H9 (cell line): ENCODE results near the gene COMT. TPM values are rescaled to one million over a fixed set of nuclear protein-coding genes. Genes with fewer than 3 reads are reported as not detected.

Source experiments
- DNase-seq: peaks from one replicate; pipeline ENCODE4 v3.0.0-alpha.2; 2017
- H2AFZ ChIP-seq: one replicate; pipeline ENCODE4 v1.6.1; 2013; ENCODE audit warnings: mild to moderate bottlenecking, low read length, control low read depth, moderate library complexity
- H2AK5ac ChIP-seq: 2 replicates; pipeline ENCODE4 v1.6.1; 2013; ENCODE audit warnings: low read length, control low read depth, mixed read lengths; ENCODE audit not compliant: insufficient read length
- H2BK120ac ChIP-seq: one replicate; pipeline ENCODE4 v1.6.1; 2013; ENCODE audit warnings: low read depth, mild to moderate bottlenecking, low read length, control low read depth, inconsistent platforms; ENCODE audit not compliant: poor library complexity, severe bottlenecking
- H2BK12ac ChIP-seq: 2 replicates; pipeline ENCODE4 v1.6.1; 2013; ENCODE audit warnings: low read length, control low read depth, mixed read lengths, low read depth; ENCODE audit not compliant: insufficient read length
- H2BK15ac ChIP-seq: 2 replicates; pipeline ENCODE4 v1.6.1; 2013; ENCODE audit warnings: low read depth, low read length, control low read depth
- H2BK20ac ChIP-seq: one replicate; pipeline ENCODE4 v1.6.1; 2013; ENCODE audit warnings: low read depth, mild to moderate bottlenecking, low read length, control low read depth, inconsistent platforms; ENCODE audit not compliant: poor library complexity, severe bottlenecking
- H2BK5ac ChIP-seq: 2 replicates; pipeline ENCODE4 v1.6.1; 2013; ENCODE audit warnings: low read length, control low read depth, mixed read lengths; ENCODE audit not compliant: insufficient read length
- H3K14ac ChIP-seq: 2 replicates; pipeline ENCODE4 v1.6.1; 2013; ENCODE audit warnings: low read length, control low read depth; ENCODE audit not compliant: insufficient read depth
- H3K18ac ChIP-seq: 2 replicates; pipeline ENCODE4 v1.6.1; 2013; ENCODE audit warnings: low read depth, mild to moderate bottlenecking, mixed read lengths, low read length, control low read depth; ENCODE audit not compliant: insufficient read length
- H3K23ac ChIP-seq: 2 replicates; pipeline ENCODE4 v1.6.1; 2013; ENCODE audit warnings: low read length, control low read depth, mixed read lengths, low read depth; ENCODE audit not compliant: insufficient read length
- H3K23me2 ChIP-seq: 2 replicates; pipeline ENCODE4 v1.6.1; 2013; ENCODE audit warnings: low read depth, mild to moderate bottlenecking, mixed read lengths, low read length, control low read depth; ENCODE audit not compliant: insufficient read length, poor library complexity, severe bottlenecking
- H3K27ac ChIP-seq: 2 replicates; pipeline ENCODE4 v1.5.1; 2013; ENCODE audit warnings: low read length, control low read depth, mixed read lengths, low read depth; ENCODE audit not compliant: insufficient read length
- H3K27me3 ChIP-seq: 2 replicates; pipeline ENCODE4 v1.6.1; 2013; ENCODE audit warnings: low read length, control low read depth, inconsistent platforms; ENCODE audit not compliant: insufficient read depth
- H3K4ac ChIP-seq: 2 replicates; pipeline ENCODE4 v1.6.1; 2013; ENCODE audit warnings: low read depth, mild to moderate bottlenecking, control low read depth, inconsistent platforms, low read length, moderate library complexity
- H3K4me1 ChIP-seq: 2 replicates; pipeline ENCODE4 v1.6.1; 2013; ENCODE audit warnings: low read length, control low read depth, inconsistent platforms; ENCODE audit not compliant: insufficient read depth
- H3K4me2 ChIP-seq: 2 replicates; pipeline ENCODE4 v1.6.1; 2013; ENCODE audit warnings: low read length, control low read depth, mixed read lengths; ENCODE audit not compliant: insufficient read length, insufficient read depth
- H3K56ac ChIP-seq: 2 replicates; pipeline ENCODE4 v1.6.1; 2013; ENCODE audit warnings: low read depth, mild to moderate bottlenecking, mixed read lengths, low read length, control low read depth; ENCODE audit not compliant: insufficient read length
- H3K79me1 ChIP-seq: 2 replicates; pipeline ENCODE4 v1.6.1; 2013; ENCODE audit warnings: low read depth, mild to moderate bottlenecking, moderate library complexity, low read length, control low read depth, inconsistent platforms; ENCODE audit not compliant: insufficient read depth, poor library complexity, severe bottlenecking
- H3K79me2 ChIP-seq: 2 replicates; pipeline ENCODE4 v1.6.1; 2013; ENCODE audit warnings: low read length, control low read depth, inconsistent platforms; ENCODE audit not compliant: insufficient read depth
- H3K9ac ChIP-seq: 2 replicates; pipeline ENCODE4 v1.6.1; 2013; ENCODE audit warnings: low read length, control low read depth, mixed read lengths; ENCODE audit not compliant: insufficient read length; ENCODE audit errors: extremely low read depth
- H3K9me3 ChIP-seq: one replicate; pipeline ENCODE4 v1.6.1; 2013; ENCODE audit warnings: low read depth, low read length, inconsistent platforms; ENCODE audit not compliant: control insufficient read depth
- H3T11ph ChIP-seq: one replicate; pipeline ENCODE4 v1.6.1; 2013; ENCODE audit warnings: mild to moderate bottlenecking, low read length, control low read depth, inconsistent platforms
- H4K20me1 ChIP-seq: one replicate; pipeline ENCODE4 v1.6.1; 2013; ENCODE audit not compliant: control insufficient read depth, insufficient read length, insufficient read depth
- H4K5ac ChIP-seq: 2 replicates; pipeline ENCODE4 v1.6.1; 2013; ENCODE audit warnings: low read depth, mild to moderate bottlenecking, mixed read lengths, low read length, control low read depth; ENCODE audit not compliant: insufficient read length
- H4K8ac ChIP-seq: replicated peaks from 2 replicates; pipeline ENCODE4 v1.6.1; 2013; ENCODE audit warnings: low read length, control low read depth, mixed read lengths, low read depth; ENCODE audit not compliant: insufficient read length
- H4K91ac ChIP-seq: 2 replicates; pipeline ENCODE4 v1.6.1; 2013; ENCODE audit warnings: low read depth, mild to moderate bottlenecking, moderate library complexity, mixed read lengths, low read length, control low read depth; ENCODE audit not compliant: insufficient read length
- H3K27ac Mint-ChIP-seq, 3 experiments: 2 replicates in 2 of 3; 3 replicates in 1 of 3; pipeline ENCODE4 v1.8.0; 2020 to 2021; ENCODE audit warnings: mixed read lengths in 3 of 3, mild to moderate bottlenecking in 1 of 3, moderate library complexity in 1 of 3
- H3K27me3 Mint-ChIP-seq: 2 replicates; pipeline ENCODE4 v1.8.0; 2021; ENCODE audit warnings: low read depth, mild to moderate bottlenecking, moderate library complexity, mixed read lengths
- H3K36me3 Mint-ChIP-seq, 3 experiments: 2 replicates in 2 of 3; 3 replicates in 1 of 3; pipeline ENCODE4 v1.8.0; 2020 to 2021; ENCODE audit warnings: low read depth in 3 of 3, mixed read lengths in 3 of 3; ENCODE audit not compliant: insufficient read depth in 1 of 3
- H3K4me1 Mint-ChIP-seq, 2 experiments: 2 replicates each; pipeline ENCODE4 v1.8.0; 2020; ENCODE audit warnings: mixed read lengths in 2 of 2
- H3K4me3 Mint-ChIP-seq, 2 experiments: 2 replicates in 1 of 2; 3 replicates in 1 of 2; pipeline ENCODE4 v1.8.0; 2020 to 2021; ENCODE audit warnings: mild to moderate bottlenecking in 2 of 2, mixed read lengths in 2 of 2, moderate library complexity in 1 of 2
- H3K9me3 Mint-ChIP-seq, 2 experiments: 2 replicates in 1 of 2; 3 replicates in 1 of 2; pipeline ENCODE4 v1.8.0; 2020; ENCODE audit warnings: mild to moderate bottlenecking in 2 of 2, mixed read lengths in 2 of 2, moderate library complexity in 1 of 2
- WGBS: extraction: QIAGEN DNeasy Blood & Tissue Kit; methylation state at CpG from one replicate; pipeline ENCODE4 v1.1.7; 2013; ENCODE audit warnings: missing lambda C conversion rate, low lambda C conversion rate, mixed read lengths; ENCODE audit not compliant: insufficient read length; ENCODE audit errors: extremely low coverage; 5-methylcytosine and 5-hydroxymethylcytosine counted together
- total RNA-seq: library from RNA; stranded (reverse); gene quantifications from 2 replicates; pipeline ENCODE4 v1.2.1, GENCODE V29; 2021
- TF ChIP-seq, protein P1 (sequence below): fragments of 200-600 bp; sonication (generic); conservative IDR thresholded peaks from 3 replicates; pipeline ENCODE4 v1.8.0; 2021; ENCODE audit warnings: antibody characterized with exemption, mild to moderate bottlenecking

COMT gene
- total RNA-seq, 1 experiment from 2014 or later = 42.2 TPM

DNA sequence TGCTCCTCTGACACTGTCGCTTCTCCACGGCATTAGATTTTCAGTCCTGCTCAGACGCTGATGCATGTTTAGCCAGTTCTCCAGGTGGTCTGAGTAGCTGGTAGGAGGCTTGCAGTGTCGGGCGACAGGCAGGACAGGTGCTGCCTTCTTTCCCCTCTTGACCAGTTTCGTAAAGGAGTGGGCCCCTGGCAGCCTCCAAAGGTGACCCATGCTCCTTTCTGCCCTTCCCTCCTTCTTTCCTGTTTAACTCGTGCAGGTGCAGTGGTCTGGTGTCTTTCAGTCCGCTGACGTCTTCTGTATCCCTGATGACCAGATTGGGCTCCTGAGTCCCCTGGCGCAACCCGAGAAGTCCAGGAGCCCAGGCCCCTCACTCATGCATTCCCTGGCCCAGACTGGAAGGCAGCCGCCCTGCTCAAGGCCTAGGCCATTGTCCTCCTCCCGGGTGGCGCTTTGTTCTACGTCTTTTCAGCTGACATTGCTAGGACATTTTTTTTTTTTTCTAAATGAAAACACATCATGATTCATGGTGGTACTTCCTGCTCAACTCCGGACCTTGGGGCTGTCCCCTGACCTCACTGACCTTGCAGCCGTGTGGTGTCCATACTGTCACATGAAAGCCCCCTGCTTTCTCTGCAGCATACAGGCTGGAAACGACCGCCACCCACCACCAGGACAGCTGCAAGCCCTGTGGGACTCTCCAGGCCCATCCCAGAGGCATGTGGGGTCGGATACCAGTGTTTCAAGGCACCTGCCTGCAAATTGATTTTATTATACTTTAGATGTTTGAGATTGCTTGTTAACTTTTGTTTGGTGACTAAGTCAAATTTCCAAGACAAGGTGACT is 25.6 kb downstream of the COMT start:
- Histone ChIP-seq H3K4me1 (peaks cover 2% of the 10 kb centered on the region; the same call in 1 of the 2 replicates), H3K56ac (no peak overlapping the region), H3T11ph (no peak overlapping the region), H3K27ac (no peak overlapping the region), H2BK12ac (no peak overlapping the region), H4K91ac (no peak overlapping the region), H4K20me1 (no peaks in the 10 kb centered on the region), H3K9me3 (no peaks in the 10 kb centered on the region), H3K23me2 (no peaks in the 10 kb centered on the region), H4K5ac (no peak overlapping the region), H2BK5ac (no peak overlapping the region), H2AFZ (no peak overlapping the region), H2BK120ac (no peak overlapping the region), H3K4ac (no peak overlapping the region), H3K79me2 (no peaks in the 10 kb centered on the region), H2AK5ac (no peak overlapping the region), H3K18ac (no peak overlapping the region), H3K14ac (no peak overlapping the region), H4K8ac (no peak overlapping the region), H2BK15ac (no peak overlapping the region), H2BK20ac (no peak overlapping the region), H3K79me1 (no peaks in the 10 kb centered on the region), H3K4me2 (no peak overlapping the region), H3K23ac (no peak overlapping the region), H3K27me3 (no peaks in the 10 kb centered on the region), H3K9ac (no peak overlapping the region)
- no peak overlapping the region for H3K4me3 Mint-ChIP-seq
- H3K27ac Mint-ChIP-seq = peak overlapping the region in 1 of 3 experiments; percentile 69; a peak in 3 of 7 replicates
- peaks cover 4 to 32% (median 30%) of the 10 kb centered on the region in 3 experiments for H3K36me3 Mint-ChIP-seq
- DNase-seq = no peak
- no CpG with 5 or more reads among the region's 20 CpGs for WGBS
- no peaks in the 10 kb centered on the region for H3K9me3 Mint-ChIP-seq
- H3K4me1 Mint-ChIP-seq = peaks cover 15 to 16% of the 10 kb centered on the region in 2 experiments
- no peaks in the 10 kb centered on the region; the same call in 1 of the 2 replicates for H3K27me3 Mint-ChIP-seq
- TF ChIP-seq, protein P1, sequence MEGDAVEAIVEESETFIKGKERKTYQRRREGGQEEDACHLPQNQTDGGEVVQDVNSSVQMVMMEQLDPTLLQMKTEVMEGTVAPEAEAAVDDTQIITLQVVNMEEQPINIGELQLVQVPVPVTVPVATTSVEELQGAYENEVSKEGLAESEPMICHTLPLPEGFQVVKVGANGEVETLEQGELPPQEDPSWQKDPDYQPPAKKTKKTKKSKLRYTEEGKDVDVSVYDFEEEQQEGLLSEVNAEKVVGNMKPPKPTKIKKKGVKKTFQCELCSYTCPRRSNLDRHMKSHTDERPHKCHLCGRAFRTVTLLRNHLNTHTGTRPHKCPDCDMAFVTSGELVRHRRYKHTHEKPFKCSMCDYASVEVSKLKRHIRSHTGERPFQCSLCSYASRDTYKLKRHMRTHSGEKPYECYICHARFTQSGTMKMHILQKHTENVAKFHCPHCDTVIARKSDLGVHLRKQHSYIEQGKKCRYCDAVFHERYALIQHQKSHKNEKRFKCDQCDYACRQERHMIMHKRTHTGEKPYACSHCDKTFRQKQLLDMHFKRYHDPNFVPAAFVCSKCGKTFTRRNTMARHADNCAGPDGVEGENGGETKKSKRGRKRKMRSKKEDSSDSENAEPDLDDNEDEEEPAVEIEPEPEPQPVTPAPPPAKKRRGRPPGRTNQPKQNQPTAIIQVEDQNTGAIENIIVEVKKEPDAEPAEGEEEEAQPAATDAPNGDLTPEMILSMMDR = no peak
